ENCODE results near the gene PRTN3. TPM values are rescaled to one million over a fixed set of nuclear protein-coding genes. Genes with fewer than 3 reads are reported as not detected.
"Not testable (repeated sequence)": the region's sequence is repeated elsewhere in the genome, so short reads cannot be mapped to it uniquely, and the experiment has no call there.

PRTN3 gene
- total and polyA plus RNA-seq, 4 donors: not detected

GRCh38 chr19:848386-848921 lies 7.7 kb downstream of the PRTN3 start:
- Histone ChIP-seq H3K27ac (ENCODE audit: low read depth in 1 of 2, low read length in 2 of 2) (no peak overlapping the region), H3K27me3 (ENCODE audit: control insufficient read depth in 1 of 2, insufficient read depth in 2 of 2, low read length in 1 of 2) (no peaks in the 10 kb centered on the region)

GRCh38 chr19:849195-849594 lies 8.4 kb downstream of the PRTN3 start:
- H3K27me3 ChIP-seq (ENCODE audit: control insufficient read depth in 1 of 2, insufficient read depth in 2 of 2, low read length in 1 of 2); DNase-seq; ATAC-seq (ENCODE audit: low FRiP score); H3K9me3 ChIP-seq (ENCODE audit: control insufficient read depth, low read length); H3K27ac ChIP-seq (ENCODE audit: low read depth in 1 of 2, low read length in 2 of 2); H3K36me3 ChIP-seq (ENCODE audit: control insufficient read depth in 1 of 2, insufficient read depth in 2 of 2, low read length in 1 of 2); H3K4me1 ChIP-seq (ENCODE audit: control insufficient read depth in 1 of 2, insufficient read depth in 2 of 2, low read length in 2 of 2); intact Hi-C loops (cut with DNase I); H3K4me3 ChIP-seq (ENCODE audit: low read length in 2 of 2): not testable (repeated sequence)
- 81 to 84% methylated on average over 8 of the region's 8 CpGs for WGBS, 2 donors

More at GRCh38 chr19:848386-848921, 7.7 kb downstream of the PRTN3 start:
- intact Hi-C loops (cut with DNase I): no loop called here
- Histone ChIP-seq H3K9me3 (ENCODE audit: control insufficient read depth, low read length) (no peaks in the 10 kb centered on the region), H3K4me1 (ENCODE audit: control insufficient read depth in 1 of 2, insufficient read depth in 2 of 2, low read length in 2 of 2) (no peaks in the 10 kb centered on the region), H3K36me3 (ENCODE audit: control insufficient read depth in 1 of 2, insufficient read depth in 2 of 2, low read length in 1 of 2) (no peaks in the 10 kb centered on the region), H3K4me3 (ENCODE audit: low read length in 2 of 2) (no peak overlapping the region)
- DNase-seq (no peak), ATAC-seq (ENCODE audit: low FRiP score) (no peak)
- 42 to 49% methylated on average over 12 of the region's 12 CpGs for WGBS, 2 donors

GRCh38 chr19:850221-850978 lies 9.6 kb downstream of the PRTN3 start:
- ATAC-seq (ENCODE audit: low FRiP score): peak; percentile 89
- Histone ChIP-seq H3K27me3 (ENCODE audit: control insufficient read depth in 1 of 2, insufficient read depth in 2 of 2, low read length in 1 of 2) (no peaks in the 10 kb centered on the region), H3K4me3 (ENCODE audit: low read length in 2 of 2) (no peak overlapping the region)

GRCh38 chr19:850979-851335 lies 10.2 kb downstream of the PRTN3 start:
- ATAC-seq (ENCODE audit: low FRiP score) (no peak), DNase-seq (no peak)
- H3K27ac ChIP-seq (ENCODE audit: low read depth in 1 of 2, low read length in 2 of 2): no peak overlapping the region
- WGBS, 2 donors: 22 to 24% methylated on average over 13 of the region's 13 CpGs
- no peaks in the 10 kb centered on the region for H3K9me3 ChIP-seq (ENCODE audit: control insufficient read depth, low read length)
- intact Hi-C loops (cut with DNase I): no loop called here
- no peaks in the 10 kb centered on the region for H3K36me3 ChIP-seq (ENCODE audit: control insufficient read depth in 1 of 2, insufficient read depth in 2 of 2, low read length in 1 of 2)
- H3K27me3 ChIP-seq (ENCODE audit: control insufficient read depth in 1 of 2, insufficient read depth in 2 of 2, low read length in 1 of 2): no peaks in the 10 kb centered on the region
- no peaks in the 10 kb centered on the region for H3K4me1 ChIP-seq (ENCODE audit: control insufficient read depth in 1 of 2, insufficient read depth in 2 of 2, low read length in 2 of 2)
- no peak overlapping the region for H3K4me3 ChIP-seq (ENCODE audit: low read length in 2 of 2)

More at GRCh38 chr19:850221-850978, 9.6 kb downstream of the PRTN3 start:
- peak; percentile 93 to 96 for DNase-seq
- WGBS, 2 donors: 17 to 18% methylated on average over 27 to 28 of the region's 28 CpGs
- no peaks in the 10 kb centered on the region for H3K4me1 ChIP-seq (ENCODE audit: control insufficient read depth in 1 of 2, insufficient read depth in 2 of 2, low read length in 2 of 2)
- no peaks in the 10 kb centered on the region for H3K9me3 ChIP-seq (ENCODE audit: control insufficient read depth, low read length)
- intact Hi-C loops (cut with DNase I): no loop called here
- no peaks in the 10 kb centered on the region for H3K36me3 ChIP-seq (ENCODE audit: control insufficient read depth in 1 of 2, insufficient read depth in 2 of 2, low read length in 1 of 2)
- H3K27ac ChIP-seq (ENCODE audit: low read depth in 1 of 2, low read length in 2 of 2): no peak overlapping the region

GRCh38 chr19:852136-853013 lies 11.6 kb downstream of the PRTN3 start, which contains the start of gene ELANE:
TSS of gene ELANE (plus strand) at chr19:852303. CDS start at chr19:852329, 26 bp downstream.
- no peak within 1 kb of the TSS for H3K4me3 ChIP-seq (ENCODE audit: low read length in 2 of 2)
- intact Hi-C loops (cut with DNase I): no loop called here
- H3K27ac ChIP-seq (ENCODE audit: low read depth in 1 of 2, low read length in 2 of 2): no peak within 1 kb of the TSS
- H3K27me3 ChIP-seq (ENCODE audit: control insufficient read depth in 1 of 2, insufficient read depth in 2 of 2, low read length in 1 of 2): no peaks in the 10 kb centered on the region
- DNase-seq (peak in 1 of 2 donors; percentile 77), ATAC-seq (ENCODE audit: low FRiP score) (no peak)
- 58 to 66% methylated on average over 52 to 55 of the region's 55 CpGs for WGBS, 2 donors
- no peaks in the 10 kb centered on the region for H3K9me3 ChIP-seq (ENCODE audit: control insufficient read depth, low read length)
- H3K4me1 ChIP-seq (ENCODE audit: control insufficient read depth in 1 of 2, insufficient read depth in 2 of 2, low read length in 2 of 2): no peaks in the 10 kb centered on the region
- no peaks in the 10 kb centered on the region for H3K36me3 ChIP-seq (ENCODE audit: control insufficient read depth in 1 of 2, insufficient read depth in 2 of 2, low read length in 1 of 2)

GRCh38 chr19:853014-853585 lies 12.3 kb downstream of the PRTN3 start:
- Histone ChIP-seq H3K27ac (ENCODE audit: low read depth in 1 of 2, low read length in 2 of 2) (no peak overlapping the region), H3K4me1 (ENCODE audit: control insufficient read depth in 1 of 2, insufficient read depth in 2 of 2, low read length in 2 of 2) (no peaks in the 10 kb centered on the region), H3K27me3 (ENCODE audit: control insufficient read depth in 1 of 2, insufficient read depth in 2 of 2, low read length in 1 of 2) (no peaks in the 10 kb centered on the region), H3K4me3 (ENCODE audit: low read length in 2 of 2) (no peak overlapping the region), H3K36me3 (ENCODE audit: control insufficient read depth in 1 of 2, insufficient read depth in 2 of 2, low read length in 1 of 2) (no peaks in the 10 kb centered on the region), H3K9me3 (ENCODE audit: control insufficient read depth, low read length) (no peaks in the 10 kb centered on the region)
- WGBS, 2 donors: 27 to 31% methylated on average over 50 to 67 of the region's 67 CpGs
- DNase-seq (no peak), ATAC-seq (ENCODE audit: low FRiP score) (no peak)
- intact Hi-C loops (cut with DNase I): no loop called here

- intact Hi-C loops (cut with DNase I); H3K4me1 ChIP-seq (ENCODE audit: control insufficient read depth in 1 of 2, insufficient read depth in 2 of 2, low read length in 2 of 2); H3K9me3 ChIP-seq (ENCODE audit: control insufficient read depth, low read length); ATAC-seq (ENCODE audit: low FRiP score); H3K27me3 ChIP-seq (ENCODE audit: control insufficient read depth in 1 of 2, insufficient read depth in 2 of 2, low read length in 1 of 2); H3K4me3 ChIP-seq (ENCODE audit: low read length in 2 of 2); H3K27ac ChIP-seq (ENCODE audit: low read depth in 1 of 2, low read length in 2 of 2); H3K36me3 ChIP-seq (ENCODE audit: control insufficient read depth in 1 of 2, insufficient read depth in 2 of 2, low read length in 1 of 2); DNase-seq: not testable (repeated sequence)
- WGBS, 2 donors: 75 to 77% methylated on average over 10 to 13 of the region's 17 CpGs
Measured at GRCh38 chr19:853614-854220, 12.9 kb downstream of the PRTN3 start.

GRCh38 chr19:854549-854948 lies 13.8 kb downstream of the PRTN3 start:
- H3K27ac ChIP-seq (ENCODE audit: low read depth in 1 of 2, low read length in 2 of 2): no peak overlapping the region
- intact Hi-C loops (cut with DNase I): no loop called here
- H3K9me3 ChIP-seq (ENCODE audit: control insufficient read depth, low read length): no peaks in the 10 kb centered on the region
- H3K4me3 ChIP-seq (ENCODE audit: low read length in 2 of 2): no peak overlapping the region
- WGBS, 2 donors: 71 to 75% methylated on average over 6 of the region's 6 CpGs
- DNase-seq (no peak), ATAC-seq (ENCODE audit: low FRiP score) (no peak)
- H3K36me3 ChIP-seq (ENCODE audit: control insufficient read depth in 1 of 2, insufficient read depth in 2 of 2, low read length in 1 of 2): no peaks in the 10 kb centered on the region
- H3K4me1 ChIP-seq (ENCODE audit: control insufficient read depth in 1 of 2, insufficient read depth in 2 of 2, low read length in 2 of 2): no peaks in the 10 kb centered on the region
- no peaks in the 10 kb centered on the region for H3K27me3 ChIP-seq (ENCODE audit: control insufficient read depth in 1 of 2, insufficient read depth in 2 of 2, low read length in 1 of 2)
